Liver (tissue), 9 donors: ENCODE measurements around the gene PDGFB. TPM values are rescaled to one million over a fixed set of nuclear protein-coding genes. Genes with fewer than 3 reads are reported as not detected.
"Not testable (repeated sequence)": the region's sequence is repeated elsewhere in the genome, so short reads cannot be mapped to it uniquely, and the experiment has no call there.

Experiments
- DNase-seq: peaks from one replicate; pipeline ENCODE4 v3.0.0-alpha.2; 2017; ENCODE audit warnings: low spot score
- H3K27ac ChIP-seq, 2 donors: one replicate each; pipeline ENCODE4 v1.7.0; 2013; ENCODE audit warnings: inconsistent platforms in 2 of 2, low read length in 2 of 2, control low read depth in 1 of 2, low read depth in 1 of 2, mild to moderate bottlenecking in 1 of 2
- H3K27me3 ChIP-seq, 4 donors: one replicate each; pipeline versions ENCODE4 v1.6.1 to v1.7.0; 2013; ENCODE audit warnings: low read length in 3 of 4, inconsistent platforms in 1 of 4, mild to moderate bottlenecking in 1 of 4, moderate library complexity in 1 of 4; ENCODE audit not compliant: control insufficient read depth in 4 of 4, insufficient read depth in 4 of 4
- H3K36me3 ChIP-seq, 4 donors: one replicate each; pipeline versions ENCODE4 v1.6.1 to v1.7.0; 2013; ENCODE audit warnings: low read length in 3 of 4, mild to moderate bottlenecking in 3 of 4, low read depth in 1 of 4, moderate library complexity in 1 of 4; ENCODE audit not compliant: control insufficient read depth in 4 of 4, insufficient read depth in 3 of 4
- H3K4me1 ChIP-seq, 4 donors: one replicate each; pipeline versions ENCODE4 v1.6.1 to v1.7.0; 2013; ENCODE audit warnings: low read length in 3 of 4, mild to moderate bottlenecking in 3 of 4, moderate library complexity in 1 of 4; ENCODE audit not compliant: control insufficient read depth in 4 of 4, insufficient read depth in 4 of 4
- H3K4me3 ChIP-seq, 3 donors: one replicate each; pipeline versions ENCODE4 v1.6.1 to v1.7.0; 2013; ENCODE audit warnings: low read length in 3 of 3, control low read depth in 1 of 3, low read depth in 1 of 3, mild to moderate bottlenecking in 1 of 3
- H3K9ac ChIP-seq, 2 donors: one replicate each; pipeline ENCODE4 v1.7.0; 2013; ENCODE audit warnings: low read length in 2 of 2, mild to moderate bottlenecking in 2 of 2, moderate library complexity in 2 of 2, control low read depth in 1 of 2, low read depth in 1 of 2
- H3K9me3 ChIP-seq, 4 donors: one replicate each; pipeline versions ENCODE4 v1.6.1 to v1.7.0; 2013; ENCODE audit warnings: low read length in 3 of 4; ENCODE audit not compliant: control insufficient read depth in 4 of 4
- EGR1 ChIP-seq, 2 donors: IDR thresholded peaks; 2 replicates each; pipeline ENCODE4 v1.6.1; 2016 to 2018; ENCODE audit warnings: antibody characterized with exemption in 2 of 2, low read depth in 2 of 2
- FOXA1 ChIP-seq: IDR thresholded peaks from 2 replicates; pipeline ENCODE4 v1.6.1; 2016; ENCODE audit warnings: antibody characterized with exemption
- FOXA2 ChIP-seq: IDR thresholded peaks from 2 replicates; pipeline ENCODE4 v1.6.1; 2016; ENCODE audit warnings: antibody characterized with exemption
- HNF4A ChIP-seq, 2 donors: conservative IDR thresholded peaks; 2 replicates each; pipeline ENCODE4 v1.6.1; 2016; ENCODE audit warnings: antibody characterized with exemption in 2 of 2, mild to moderate bottlenecking in 2 of 2
- REST ChIP-seq: IDR thresholded peaks from 2 replicates; pipeline ENCODE4 v1.6.1; 2016; ENCODE audit warnings: antibody characterized with exemption, mild to moderate bottlenecking
- TAF1 ChIP-seq: conservative IDR thresholded peaks from 2 replicates; pipeline ENCODE4 v1.6.1; 2016; ENCODE audit warnings: antibody characterized with exemption, mild to moderate bottlenecking
- WGBS: extraction: QIAGEN DNeasy Blood & Tissue Kit; methylation state at CpG from one replicate; pipeline ENCODE4 v1.1.7; 2013; 5-methylcytosine and 5-hydroxymethylcytosine counted together
- polyA plus RNA-seq, 2 donors: library from polyadenylated mRNA; stranded (reverse) in 1 of 2; unstranded in 1 of 2; fragments of 200-250 nt in 1 of 2; fragments of >200 nt in 1 of 2; fragmentation: Nextera tagmentation in 1 of 2; extraction: Ambion mirVana in 1 of 2; gene quantifications; one replicate each; pipeline versions ENCODE4 v1.2.1 to v1.2.3, GENCODE V29; 2013 to 2015
- total RNA-seq, 2 donors: library from RNA; depleted of rRNA; stranded (reverse); fragments of >200 nt; gene quantifications; one replicate each; pipeline ENCODE4 v1.2.3, GENCODE V29; 2014
- TF ChIP-seq, protein P1 (sequence below): IDR thresholded peaks from 2 replicates; pipeline ENCODE4 v1.6.1; 2016; ENCODE audit warnings: antibody characterized with exemption
- TF ChIP-seq, protein P2 (sequence below): fragments of 150-350 bp; IDR thresholded peaks from 2 replicates; pipeline ENCODE4 v1.5.1; 2017; ENCODE audit warnings: improper control_type of control experiment, low read depth, low read length; ENCODE audit not compliant: missing input control
- donor health status: healthy.
- donor health status: healthy.
- donor health status: healthy.
- donor health status: healthy.
- donor health status: healthy.

Gene PDGFB
- total and polyA plus RNA-seq, 4 donors: 0.25 to 4.5 (median 1.7) TPM

DNA sequence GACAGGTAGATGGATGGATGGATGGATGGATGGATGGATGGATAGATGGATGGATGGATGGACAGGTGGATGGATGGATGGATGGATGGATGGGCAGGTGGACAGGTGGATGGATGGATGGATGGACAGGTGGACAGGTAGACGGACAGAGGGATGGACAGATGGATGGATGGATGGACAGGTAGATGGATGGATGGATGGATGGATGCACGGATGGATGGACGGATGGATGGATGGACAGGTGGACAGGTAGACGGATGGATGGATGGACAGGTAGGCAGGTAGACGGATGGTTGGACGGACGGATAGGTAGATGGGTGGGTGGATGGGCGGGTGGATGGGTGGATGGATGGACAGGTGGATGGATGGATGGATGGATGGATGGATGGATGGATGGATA lies 24.3 kb downstream of the PDGFB start:
- Histone ChIP-seq H3K4me1 (peaks cover 0 to 2% (median 0%) of the 10 kb centered on the region in 4 donors), H3K27me3 (no peaks in the 10 kb centered on the region), H3K36me3 (peaks cover 0 to 22% (median 0%) of the 10 kb centered on the region in 4 donors), H3K27ac (no peak overlapping the region), H3K4me3 (no peak overlapping the region), H3K9me3 (no peaks in the 10 kb centered on the region), H3K9ac (no peak overlapping the region)
- 94% methylated on average over 8 of the region's 8 CpGs for WGBS
- no peak for TF ChIP-seq TAF1
- DNase-seq: no peak

GRCh38 chr22:39219071-39220039 lies 25.4 kb downstream of the PDGFB start:
- Histone ChIP-seq H3K9me3 (no peaks in the 10 kb centered on the region), H3K9ac (no peak overlapping the region), H3K4me3 (no peak overlapping the region), H3K27me3 (no peaks in the 10 kb centered on the region), H3K4me1 (peaks cover 0 to 2% (median 0%) of the 10 kb centered on the region in 4 donors), H3K27ac (no peak overlapping the region), H3K36me3 (peaks cover 0 to 11% (median 0%) of the 10 kb centered on the region in 4 donors)
- no peak for DNase-seq
- TF ChIP-seq REST: no peak
- TF ChIP-seq, protein P1, sequence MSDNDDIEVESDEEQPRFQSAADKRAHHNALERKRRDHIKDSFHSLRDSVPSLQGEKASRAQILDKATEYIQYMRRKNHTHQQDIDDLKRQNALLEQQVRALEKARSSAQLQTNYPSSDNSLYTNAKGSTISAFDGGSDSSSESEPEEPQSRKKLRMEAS: no peak
- no peak for TF ChIP-seq FOXA1
- TF ChIP-seq TAF1: no peak
- TF ChIP-seq HNF4A (conservative IDR thresholded peaks at IDR 0.05): no peak
- no peak for TF ChIP-seq EGR1 (IDR thresholded peaks at IDR 0.05; ENCODE audit: low read depth in 2 of 2)
- no peak for TF ChIP-seq FOXA2
- TF ChIP-seq, protein P2, sequence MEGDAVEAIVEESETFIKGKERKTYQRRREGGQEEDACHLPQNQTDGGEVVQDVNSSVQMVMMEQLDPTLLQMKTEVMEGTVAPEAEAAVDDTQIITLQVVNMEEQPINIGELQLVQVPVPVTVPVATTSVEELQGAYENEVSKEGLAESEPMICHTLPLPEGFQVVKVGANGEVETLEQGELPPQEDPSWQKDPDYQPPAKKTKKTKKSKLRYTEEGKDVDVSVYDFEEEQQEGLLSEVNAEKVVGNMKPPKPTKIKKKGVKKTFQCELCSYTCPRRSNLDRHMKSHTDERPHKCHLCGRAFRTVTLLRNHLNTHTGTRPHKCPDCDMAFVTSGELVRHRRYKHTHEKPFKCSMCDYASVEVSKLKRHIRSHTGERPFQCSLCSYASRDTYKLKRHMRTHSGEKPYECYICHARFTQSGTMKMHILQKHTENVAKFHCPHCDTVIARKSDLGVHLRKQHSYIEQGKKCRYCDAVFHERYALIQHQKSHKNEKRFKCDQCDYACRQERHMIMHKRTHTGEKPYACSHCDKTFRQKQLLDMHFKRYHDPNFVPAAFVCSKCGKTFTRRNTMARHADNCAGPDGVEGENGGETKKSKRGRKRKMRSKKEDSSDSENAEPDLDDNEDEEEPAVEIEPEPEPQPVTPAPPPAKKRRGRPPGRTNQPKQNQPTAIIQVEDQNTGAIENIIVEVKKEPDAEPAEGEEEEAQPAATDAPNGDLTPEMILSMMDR: no peak
- WGBS: 68% methylated on average over 16 of the region's 16 CpGs

DNA sequence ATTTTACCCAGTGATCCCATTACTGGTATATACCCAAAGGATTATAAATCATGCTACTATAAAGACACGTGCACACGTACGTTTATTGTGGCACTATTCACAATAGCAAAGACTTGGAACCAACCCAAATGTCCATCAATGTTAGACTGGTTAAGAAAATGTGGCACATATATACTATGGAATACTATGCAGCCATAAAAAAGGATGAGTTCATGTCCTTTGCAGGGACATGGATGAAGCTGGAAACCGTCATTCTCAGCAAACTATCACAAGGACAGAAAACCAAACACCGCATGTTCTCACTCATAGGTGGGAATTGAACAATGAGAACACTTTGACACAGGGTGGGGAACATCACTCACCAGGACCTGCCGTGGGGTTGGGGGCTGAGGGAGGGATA lies 26.4 kb downstream of the PDGFB start:
- not testable (repeated sequence) for H3K9ac ChIP-seq, H3K4me1 ChIP-seq, H3K4me3 ChIP-seq, H3K36me3 ChIP-seq, DNase-seq, H3K27me3 ChIP-seq, H3K9me3 ChIP-seq, H3K27ac ChIP-seq
- WGBS: 81% methylated on average over 6 of the region's 6 CpGs
